Endothelial cell of umbilical vein (primary cell): ENCODE results near the gene SUV39H2. TPM values are rescaled to one million over a fixed set of nuclear protein-coding genes. Genes with fewer than 3 reads are reported as not detected.

Experiments used
- BruUV-seq: library from RNA; stranded (reverse); fragments of 400-500 nt; replicated peaks from 2 replicates; lab custom pipeline; 2021; lab: Mats Ljungman, UMichigan
- CTCF ChIA-PET: fragments of 300-600, 350-600 bp; sonication (Branson Sonifier 250); formaldehyde crosslinking; loops from one replicate; lab custom pipeline; 2021; ENCODE audit warnings: antibody characterized with exemption, inconsistent platforms; lab: Charles Lee
- POLR2A ChIA-PET: fragments of 300-600, 350-600 bp; sonication (Branson Sonifier 250); formaldehyde crosslinking; loops from one replicate; lab custom pipeline; 2021; ENCODE audit warnings: antibody characterized with exemption, inconsistent platforms; lab: Charles Lee
- DNase-seq: peaks from one replicate; pipeline ENCODE4 v3.0.0-alpha.2; 2011; ENCODE audit warnings: low read depth, low spot score
- FAIRE-seq: peaks from 2 replicates; lab custom pipeline; 2011; peaks lifted over from hg19 to GRCh38; lab: Jason Lieb, UNC
- H2AFZ ChIP-seq: 2 replicates; pipeline ENCODE4 v1.6.0; 2012; ENCODE audit warnings: low read depth, low read length, control low read depth, inconsistent platforms
- H3K27ac ChIP-seq: 2 replicates; pipeline ENCODE4 v1.5.1; 2011; ENCODE audit warnings: low read depth, mild to moderate bottlenecking, control low read depth, low read length, moderate library complexity; ENCODE audit not compliant: insufficient read depth
- H3K27me3 ChIP-seq, 2 experiments: 2 replicates each; pipeline versions ENCODE4 v1.6.0 to v1.6.1; 2011; ENCODE audit warnings: low read length in 2 of 2, mixed read lengths in 1 of 2; ENCODE audit not compliant: control insufficient read depth in 2 of 2, insufficient read depth in 2 of 2
- H3K36me3 ChIP-seq, 2 experiments: 2 replicates in 1 of 2; 3 replicates in 1 of 2; pipeline ENCODE4 v1.5.1; 2011; ENCODE audit warnings: low read length in 2 of 2, mild to moderate bottlenecking in 1 of 2, moderate library complexity in 1 of 2; ENCODE audit not compliant: control insufficient read depth in 2 of 2, insufficient read depth in 2 of 2; ENCODE audit errors: extremely low read depth in 1 of 2
- H3K4me1 ChIP-seq: 3 replicates; pipeline ENCODE4 v1.5.1; 2011; ENCODE audit warnings: mild to moderate bottlenecking, low read length; ENCODE audit not compliant: control insufficient read depth, insufficient read depth; ENCODE audit errors: extremely low read depth
- H3K4me2 ChIP-seq: 2 replicates; pipeline ENCODE4 v1.6.1; 2011; ENCODE audit warnings: low read length, control low read depth, mixed read lengths; ENCODE audit not compliant: insufficient read depth
- H3K4me3 ChIP-seq, 3 experiments: fragments of 200-600 bp in 1 of 3; sonication (generic), shearing (Covaris generic) in 1 of 3; replicated peaks in 1 of 3; 2 replicates each; pipeline ENCODE4 v1.5.1; 2011 to 2016; ENCODE audit warnings: control low read depth in 3 of 3, low read length in 3 of 3, mild to moderate bottlenecking in 2 of 3, inconsistent platforms in 1 of 3, low read depth in 1 of 3, moderate library complexity in 1 of 3; ENCODE audit not compliant: insufficient read depth in 1 of 3
- H3K79me2 ChIP-seq: 2 replicates; pipeline ENCODE4 v1.6.0; 2012; ENCODE audit warnings: low read length, inconsistent platforms; ENCODE audit not compliant: control insufficient read depth, insufficient read depth
- H3K9ac ChIP-seq: replicated peaks from 2 replicates; pipeline ENCODE3; 2011; ENCODE audit warnings: low read length, control low read depth; ENCODE audit not compliant: insufficient read depth; ENCODE audit errors: extremely low read depth
- H3K9me1 ChIP-seq: replicated peaks from 3 replicates; pipeline ENCODE4 v1.6.0; 2011; ENCODE audit warnings: mild to moderate bottlenecking, low read length; ENCODE audit not compliant: control insufficient read depth, insufficient read depth; ENCODE audit errors: extremely low read depth
- H3K9me3 ChIP-seq: replicated peaks from 2 replicates; pipeline ENCODE4 v1.5.1; 2012; ENCODE audit warnings: low read length, inconsistent platforms; ENCODE audit not compliant: control insufficient read depth, insufficient read depth
- H4K20me1 ChIP-seq: replicated peaks from 2 replicates; pipeline ENCODE3; 2011; ENCODE audit warnings: mild to moderate bottlenecking, low read length; ENCODE audit not compliant: control insufficient read depth, insufficient read depth; ENCODE audit errors: extremely low read depth
- EZH2 ChIP-seq: IDR thresholded peaks from 2 replicates; pipeline ENCODE4 v1.6.1; 2012; ENCODE audit warnings: borderline replicate concordance, low read depth, mild to moderate bottlenecking, moderate library complexity, low read length, inconsistent platforms; ENCODE audit not compliant: severe bottlenecking
- FOS ChIP-seq: IDR thresholded peaks from 2 replicates; pipeline ENCODE4 v1.6.1; 2011; ENCODE audit warnings: mild to moderate bottlenecking, low read length, moderate library complexity, borderline replicate concordance; ENCODE audit not compliant: insufficient read depth
- GATA2 ChIP-seq: IDR thresholded peaks from 2 replicates; pipeline ENCODE4 v1.7.0; 2011; ENCODE audit warnings: low read depth, mild to moderate bottlenecking, moderate library complexity, mixed read lengths, low read length; ENCODE audit not compliant: insufficient read length, insufficient read depth
- JUN ChIP-seq: IDR thresholded peaks from 2 replicates; pipeline ENCODE4 v1.6.1; 2011; ENCODE audit warnings: borderline replicate concordance, low read depth; ENCODE audit not compliant: insufficient read length, insufficient read depth
- MAX ChIP-seq: IDR thresholded peaks from 2 replicates; pipeline ENCODE4 v1.6.1; 2011; ENCODE audit not compliant: insufficient read depth, insufficient read length
- MYC ChIP-seq: IDR thresholded peaks from one replicate; pipeline ENCODE4 v1.6.1; 2011; ENCODE audit warnings: mild to moderate bottlenecking, low read depth, low read length
- POLR2A ChIP-seq: IDR thresholded peaks from 2 replicates; pipeline ENCODE4 v1.6.1; 2012; ENCODE audit warnings: low read depth, mild to moderate bottlenecking, control low read depth, low read length
- POLR2AphosphoS5 ChIP-seq: IDR thresholded peaks from 2 replicates; pipeline ENCODE4 v1.6.1; 2012; ENCODE audit warnings: low read depth, mild to moderate bottlenecking, control low read depth, low read length, moderate library complexity; ENCODE audit not compliant: insufficient read depth
- dilution Hi-C: fragments of 300-500 bp; cut with MboI; formaldehyde crosslinking; loops from one replicate; pipeline ENCODE4 v1.15.0; 2019; ENCODE audit warnings: low sequenced_read_pairs; ENCODE audit not compliant: extremely low pct_ligation_motif_present
- intact Hi-C: fragments of 100-400 bp; cut with micrococcal nuclease; formaldehyde crosslinking; loops from one replicate; pipeline ENCODE4 v1.10.0; 2022
- polyA plus RNA-seq, 4 experiments: library from polyadenylated mRNA; depleted of rRNA in 3 of 4; stranded (reverse) in 3 of 4; unstranded in 1 of 4; fragments of >200 nt; gene quantifications; 2 replicates each; pipeline versions ENCODE4 v1.2.1 to v1.2.3, GENCODE V29; 2011 to 2012; ENCODE audit warnings: missing spikeins in 1 of 4
- total RNA-seq: library from RNA; stranded (reverse); gene quantifications from 2 replicates; pipeline ENCODE4 v1.2.3, GENCODE V29; 2021
- TF ChIP-seq, protein P1 (sequence below), 2 donors: IDR thresholded peaks; 1 replicate in 1 of 2; 2 replicates in 1 of 2; pipeline ENCODE4 v1.5.1; 2011; ENCODE audit warnings: low read length in 2 of 2, mild to moderate bottlenecking in 2 of 2, moderate library complexity in 2 of 2, control low read depth in 1 of 2, inconsistent platforms in 1 of 2, low read depth in 1 of 2; ENCODE audit not compliant: insufficient read depth in 1 of 2; ENCODE audit errors: extremely low read depth in 1 of 2

The SUV39H2 gene
- total and polyA plus RNA-seq, 2 donors (not counting 3 experiments of a cell fraction or from before 2014, with no cell fraction given), result 5.7 to 29.9 TPM

DNA sequence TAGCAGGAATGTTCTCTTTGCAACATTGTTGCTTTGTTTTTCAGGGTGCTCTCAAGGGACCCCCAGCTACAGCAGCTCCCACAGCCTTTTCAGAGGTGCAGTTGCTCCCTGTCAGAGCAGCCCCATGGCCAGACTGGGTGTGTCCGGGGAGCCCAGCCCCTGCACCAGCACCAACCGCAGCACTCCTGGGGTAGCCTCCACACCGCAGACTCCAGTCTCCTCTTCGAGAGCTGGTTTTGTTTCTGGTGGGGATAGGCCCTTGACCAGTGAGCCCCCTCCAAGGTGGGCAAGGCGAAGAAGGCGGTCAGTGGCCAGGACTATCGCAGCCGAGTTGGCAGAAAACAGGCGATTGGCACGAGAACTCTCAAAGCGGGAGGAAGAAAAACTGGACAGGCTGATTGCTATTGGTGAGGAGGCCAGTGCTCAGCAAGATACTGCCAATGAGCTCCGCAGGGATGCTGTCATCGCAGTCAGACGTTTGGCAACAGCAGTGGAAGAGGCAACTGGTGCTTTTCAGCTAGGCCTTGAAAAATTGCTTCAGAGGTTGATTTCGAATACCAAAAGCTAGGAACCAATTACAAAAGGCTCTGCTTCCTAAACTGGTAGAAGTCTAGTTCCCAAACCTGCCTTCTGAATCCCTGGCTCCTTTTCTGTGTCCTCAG lies 35.2 kb upstream of the SUV39H2 start:
- no peak overlapping the region for H3K4me3 ChIP-seq
- peaks cover 26% of the 10 kb centered on the region for H3K79me2 ChIP-seq
- POLR2A ChIA-PET, result no interaction called here
- no peaks in the 10 kb centered on the region for H4K20me1 ChIP-seq
- no peaks in the 10 kb centered on the region for H3K27me3 ChIP-seq
- no peak for FAIRE-seq
- no TSS peak for BruUV-seq
- TF ChIP-seq GATA2, result no peak
- TF ChIP-seq POLR2AphosphoS5, result no peak
- TF ChIP-seq, protein P1, sequence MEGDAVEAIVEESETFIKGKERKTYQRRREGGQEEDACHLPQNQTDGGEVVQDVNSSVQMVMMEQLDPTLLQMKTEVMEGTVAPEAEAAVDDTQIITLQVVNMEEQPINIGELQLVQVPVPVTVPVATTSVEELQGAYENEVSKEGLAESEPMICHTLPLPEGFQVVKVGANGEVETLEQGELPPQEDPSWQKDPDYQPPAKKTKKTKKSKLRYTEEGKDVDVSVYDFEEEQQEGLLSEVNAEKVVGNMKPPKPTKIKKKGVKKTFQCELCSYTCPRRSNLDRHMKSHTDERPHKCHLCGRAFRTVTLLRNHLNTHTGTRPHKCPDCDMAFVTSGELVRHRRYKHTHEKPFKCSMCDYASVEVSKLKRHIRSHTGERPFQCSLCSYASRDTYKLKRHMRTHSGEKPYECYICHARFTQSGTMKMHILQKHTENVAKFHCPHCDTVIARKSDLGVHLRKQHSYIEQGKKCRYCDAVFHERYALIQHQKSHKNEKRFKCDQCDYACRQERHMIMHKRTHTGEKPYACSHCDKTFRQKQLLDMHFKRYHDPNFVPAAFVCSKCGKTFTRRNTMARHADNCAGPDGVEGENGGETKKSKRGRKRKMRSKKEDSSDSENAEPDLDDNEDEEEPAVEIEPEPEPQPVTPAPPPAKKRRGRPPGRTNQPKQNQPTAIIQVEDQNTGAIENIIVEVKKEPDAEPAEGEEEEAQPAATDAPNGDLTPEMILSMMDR (IDR thresholded peaks at IDR 0.05; ENCODE audit: extremely low read depth in 1 of 2, insufficient read depth in 1 of 2, low read depth in 1 of 2, low read length in 2 of 2), result no peak
- TF ChIP-seq EZH2, result no peak
- TF ChIP-seq MAX, result no peak
- no peak for TF ChIP-seq POLR2A
- TF ChIP-seq JUN, result no peak
- no peak for TF ChIP-seq FOS
- TF ChIP-seq MYC, result no peak
- peaks cover 12 to 25% of the 10 kb centered on the region in 2 experiments for H3K36me3 ChIP-seq
- no peaks in the 10 kb centered on the region for H3K9me3 ChIP-seq
- H3K27ac ChIP-seq, result no peak overlapping the region
- no peaks in the 10 kb centered on the region for H3K9me1 ChIP-seq
- no peak overlapping the region for H3K9ac ChIP-seq
- peaks cover 13% of the 10 kb centered on the region for H3K4me1 ChIP-seq
- no peak for DNase-seq
- no peak overlapping the region for H2AFZ ChIP-seq
- no peak overlapping the region for H3K4me2 ChIP-seq
- CTCF ChIA-PET, result no interaction called here
- intact Hi-C loops, result no loop called here
- dilution Hi-C loops, result no loop called here
